Measurements from ENCODE around the gene GCLM. TPM values are rescaled to one million over a fixed set of nuclear protein-coding genes. Genes with fewer than 3 reads are reported as not detected.

The GCLM gene
- 38.1 and 40.9 TPM in 2 replicates for total RNA-seq

GRCh38 chr1:93909146-93910050 lies at the start of gene GCLM:
TSS of gene GCLM (minus strand) at chr1:93909430. CDS start at chr1:93909163, 267 bp downstream.

GRCh38 chr1:93878889-93879586 lies 30.2 kb downstream of the GCLM start, which contains the start of gene DNTTIP2:
TSS of gene DNTTIP2 (minus strand) at chr1:93879206. CDS start at chr1:93879148, 58 bp downstream.

Other genes starting within 250 kb of the GCLM start
- 27.4 and 28.4 TPM in 2 replicates for gene BCAR3, start 227.6 kb downstream of the GCLM start, total RNA-seq
- gene DNTTIP2, start 30.2 kb downstream of the GCLM start, total RNA-seq, result 18.8 and 24.1 TPM in 2 replicates
- 0.31 and 0.59 TPM in 2 replicates for gene ABCA4, start 211.7 kb upstream of the GCLM start, total RNA-seq

Measured in cardiac ventricle fibroblast (primary cell).